Measurements from ENCODE around the gene RSPH9. TPM values are rescaled to one million over a fixed set of nuclear protein-coding genes. Genes with fewer than 3 reads are reported as not detected.

Gene RSPH9
- total RNA-seq, 1 donor = 0.42 TPM

DNA sequence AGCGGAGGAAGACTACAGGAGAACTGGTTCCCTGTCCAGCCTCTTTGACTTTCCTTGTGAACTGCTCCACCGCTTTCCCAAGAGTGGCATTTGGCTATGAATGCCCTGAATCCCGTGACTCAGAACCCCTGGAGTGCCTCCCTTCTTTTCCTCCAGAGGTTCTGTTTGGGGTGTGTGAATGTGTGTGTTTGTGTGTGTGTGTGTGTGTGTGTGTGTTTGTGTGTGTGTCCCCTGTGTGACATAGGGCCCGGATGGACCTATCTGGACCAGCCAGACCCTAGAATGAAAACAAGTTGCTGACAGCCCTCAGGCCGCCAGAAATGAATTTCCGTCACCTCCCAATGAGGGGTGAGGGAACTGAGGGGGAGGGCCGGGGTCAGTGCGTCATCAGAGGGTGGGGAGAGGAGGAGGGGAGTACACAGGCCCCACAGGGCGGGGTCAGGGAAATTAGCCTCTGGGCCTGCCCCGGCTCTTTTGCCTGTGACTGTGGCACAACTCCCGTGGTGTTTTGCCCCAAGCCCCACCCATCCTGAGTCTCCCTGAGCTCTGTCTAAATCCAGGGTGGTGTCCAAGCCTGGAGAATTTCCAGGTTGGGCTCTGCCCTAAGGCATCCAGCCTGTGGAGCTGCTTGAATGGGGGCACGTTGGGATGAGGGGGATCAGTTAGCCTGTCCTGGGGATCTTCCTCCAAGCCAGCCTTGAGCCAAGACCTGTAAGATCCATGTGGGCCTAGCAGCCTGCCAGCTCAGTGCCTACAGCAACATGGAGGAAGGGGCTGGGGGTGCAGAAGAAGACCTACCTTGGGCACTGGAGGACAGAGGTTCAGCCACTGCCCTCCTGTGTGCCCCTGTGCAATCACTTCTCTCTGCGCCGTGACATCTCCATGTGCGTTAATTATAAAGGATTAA is 58.0 kb downstream of the RSPH9 start:
- Histone ChIP-seq H3K27me3 (ENCODE audit: insufficient read depth, low read length) (peaks cover 6% of the 10 kb centered on the region), H3K9me3 (ENCODE audit: low read depth, low read length) (no peaks in the 10 kb centered on the region), H3K4me3 (ENCODE audit: low read length) (no peak overlapping the region), H3K4me1 (ENCODE audit: insufficient read depth, low read length) (peaks cover 37% of the 10 kb centered on the region)

- Histone ChIP-seq H3K9me3 (ENCODE audit: low read depth, low read length) (no peaks in the 10 kb centered on the region), H3K4me3 (ENCODE audit: low read length) (no peak overlapping the region), H3K4me1 (ENCODE audit: insufficient read depth, low read length) (peaks cover 41% of the 10 kb centered on the region), H3K27me3 (ENCODE audit: insufficient read depth, low read length) (peaks cover 6% of the 10 kb centered on the region)
Observed at GRCh38 chr6:43703512-43704429, 58.9 kb downstream of the RSPH9 start.

- H3K27me3 ChIP-seq (ENCODE audit: insufficient read depth, low read length) = peaks cover 4% of the 10 kb centered on the region
- peaks cover 53% of the 10 kb centered on the region for H3K4me1 ChIP-seq (ENCODE audit: insufficient read depth, low read length)
- no peaks in the 10 kb centered on the region for H3K9me3 ChIP-seq (ENCODE audit: low read depth, low read length)
- H3K4me3 ChIP-seq (ENCODE audit: low read length) = no peak overlapping the region
Observed at GRCh38 chr6:43705996-43706395, 61.2 kb downstream of the RSPH9 start.

- peaks cover 53% of the 10 kb centered on the region for H3K4me1 ChIP-seq (ENCODE audit: insufficient read depth, low read length)
- no peaks in the 10 kb centered on the region for H3K9me3 ChIP-seq (ENCODE audit: low read depth, low read length)
- peaks cover 4% of the 10 kb centered on the region for H3K27me3 ChIP-seq (ENCODE audit: insufficient read depth, low read length)
- no peak overlapping the region for H3K4me3 ChIP-seq (ENCODE audit: low read length)
Observed at GRCh38 chr6:43706788-43707187, 62.0 kb downstream of the RSPH9 start.

DNA sequence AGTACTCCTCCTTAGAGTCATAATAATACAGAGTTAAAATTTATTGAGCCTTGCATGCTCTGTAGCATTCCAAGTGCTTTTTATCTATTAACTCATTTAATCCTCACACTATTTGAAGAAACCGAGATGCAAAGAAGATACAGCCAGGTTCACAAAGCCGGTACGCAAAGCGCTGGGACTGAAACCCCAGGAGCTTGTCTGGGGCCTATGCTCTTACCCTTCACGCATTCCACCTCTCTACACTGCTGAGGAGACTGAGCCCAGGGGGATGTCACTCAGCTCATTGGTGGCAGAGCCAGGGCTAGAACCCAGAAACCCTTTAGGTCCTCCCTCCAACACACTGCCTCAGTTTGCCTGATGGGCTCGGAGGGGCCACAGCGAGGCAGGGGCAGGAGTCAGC is 62.4 kb downstream of the RSPH9 start:
- H3K27me3 ChIP-seq (ENCODE audit: insufficient read depth, low read length) = no peaks in the 10 kb centered on the region
- no peaks in the 10 kb centered on the region for H3K9me3 ChIP-seq (ENCODE audit: low read depth, low read length)
- no peak overlapping the region for H3K4me3 ChIP-seq (ENCODE audit: low read length)
- H3K4me1 ChIP-seq (ENCODE audit: insufficient read depth, low read length) = peaks cover 53% of the 10 kb centered on the region

DNA sequence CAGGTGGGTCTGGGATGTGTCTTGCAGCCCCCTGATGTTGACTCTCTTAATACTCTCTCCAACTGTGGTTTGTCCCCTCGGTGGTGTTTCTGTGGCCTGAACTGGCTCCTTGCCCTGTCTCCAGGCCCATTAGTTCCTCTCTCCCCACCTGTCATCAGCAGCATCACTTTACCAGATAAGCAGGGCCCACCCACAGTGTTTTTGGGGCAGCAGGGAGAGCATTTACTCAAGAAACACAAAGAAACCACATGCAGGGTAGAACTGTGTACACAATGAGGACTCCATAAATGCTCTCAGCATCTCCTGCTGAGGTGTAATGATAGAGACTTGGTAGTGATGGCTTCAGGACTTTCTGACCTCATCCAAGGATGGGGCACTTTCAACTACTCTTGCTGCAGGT is 62.9 kb downstream of the RSPH9 start:
- no peaks in the 10 kb centered on the region for H3K27me3 ChIP-seq (ENCODE audit: insufficient read depth, low read length)
- H3K4me1 ChIP-seq (ENCODE audit: insufficient read depth, low read length) = peaks cover 53% of the 10 kb centered on the region
- H3K9me3 ChIP-seq (ENCODE audit: low read depth, low read length) = no peaks in the 10 kb centered on the region
- no peak overlapping the region for H3K4me3 ChIP-seq (ENCODE audit: low read length)

GRCh38 chr6:43708860-43709653 is 64.2 kb downstream of the RSPH9 start:
- Histone ChIP-seq H3K9me3 (ENCODE audit: low read depth, low read length) (no peaks in the 10 kb centered on the region), H3K27me3 (ENCODE audit: insufficient read depth, low read length) (no peaks in the 10 kb centered on the region), H3K4me1 (ENCODE audit: insufficient read depth, low read length) (peaks cover 45% of the 10 kb centered on the region), H3K4me3 (ENCODE audit: low read length) (no peak overlapping the region)

DNA sequence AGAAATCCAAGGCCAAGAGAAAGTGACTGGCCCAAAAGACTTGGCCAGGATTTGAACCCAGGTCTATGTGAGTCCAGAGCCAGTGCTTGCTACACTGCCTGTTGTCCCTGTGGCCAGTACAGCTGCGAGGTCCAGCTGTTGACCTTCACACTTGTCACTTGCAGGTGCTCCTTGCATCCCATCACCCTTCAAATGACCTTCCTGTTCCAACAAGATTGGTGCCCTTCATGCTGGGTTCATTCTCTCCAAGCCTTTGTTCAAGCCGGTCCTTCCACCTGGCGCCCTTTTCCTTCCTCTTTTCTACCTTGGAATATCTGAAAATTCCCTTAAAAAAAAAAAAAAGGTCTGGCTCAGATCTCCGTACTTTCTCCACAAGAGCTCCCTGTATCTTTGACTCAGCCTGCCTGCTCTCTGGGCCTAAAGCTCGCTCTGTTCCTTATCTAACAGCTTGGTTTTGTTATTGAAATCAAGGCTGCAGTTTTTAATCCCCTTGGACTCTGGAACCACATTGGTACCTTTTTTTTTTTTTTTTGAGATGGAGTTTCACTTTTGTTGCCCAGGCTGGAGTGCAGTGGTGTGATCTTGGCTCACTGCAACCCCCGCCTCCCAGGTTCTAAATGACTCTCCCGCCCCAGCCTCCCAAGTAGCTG is 64.9 kb downstream of the RSPH9 start:
- H3K4me3 ChIP-seq (ENCODE audit: low read length) = no peak overlapping the region
- peaks cover 48% of the 10 kb centered on the region for H3K4me1 ChIP-seq (ENCODE audit: insufficient read depth, low read length)

GRCh38 chr6:43710576-43710975 is 65.7 kb downstream of the RSPH9 start:
- H3K27me3 ChIP-seq (ENCODE audit: insufficient read depth, low read length) = no peaks in the 10 kb centered on the region
- peaks cover 43% of the 10 kb centered on the region for H3K4me1 ChIP-seq (ENCODE audit: insufficient read depth, low read length)
- H3K9me3 ChIP-seq (ENCODE audit: low read depth, low read length) = no peaks in the 10 kb centered on the region
- H3K4me3 ChIP-seq (ENCODE audit: low read length) = no peak overlapping the region

More for the DNA sequence above, 64.9 kb downstream of the RSPH9 start:
- Histone ChIP-seq H3K9me3 (ENCODE audit: low read depth, low read length) (no peaks in the 10 kb centered on the region), H3K27me3 (ENCODE audit: insufficient read depth, low read length) (no peaks in the 10 kb centered on the region)

DNA sequence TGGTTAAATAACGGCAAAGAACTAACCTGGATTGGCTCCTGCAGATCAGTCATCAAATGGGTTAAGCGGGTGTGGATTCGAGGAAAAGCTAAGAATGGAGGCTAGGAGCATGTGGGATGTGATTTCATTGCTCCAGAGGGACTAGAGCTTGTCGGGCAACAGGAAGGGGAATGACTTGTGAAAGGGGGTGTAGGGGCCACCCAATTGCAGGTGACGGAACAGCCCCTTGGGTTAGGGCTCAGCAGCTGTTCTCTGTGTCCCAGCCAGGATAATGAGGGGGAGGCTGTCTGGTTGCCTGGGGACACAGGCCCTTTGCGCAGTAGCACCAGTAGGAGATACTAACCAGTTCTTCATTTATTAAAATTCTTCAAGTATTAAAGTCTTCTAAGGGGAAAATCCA is 67.7 kb downstream of the RSPH9 start:
- Histone ChIP-seq H3K9me3 (ENCODE audit: low read depth, low read length) (no peaks in the 10 kb centered on the region), H3K4me3 (ENCODE audit: low read length) (no peak overlapping the region), H3K4me1 (ENCODE audit: insufficient read depth, low read length) (peaks cover 31% of the 10 kb centered on the region), H3K27me3 (ENCODE audit: insufficient read depth, low read length) (no peaks in the 10 kb centered on the region)

- H3K4me3 ChIP-seq (ENCODE audit: low read length) = no peak overlapping the region
- peaks cover 27% of the 10 kb centered on the region for H3K4me1 ChIP-seq (ENCODE audit: insufficient read depth, low read length)
- H3K27me3 ChIP-seq (ENCODE audit: insufficient read depth, low read length) = no peaks in the 10 kb centered on the region
- no peaks in the 10 kb centered on the region for H3K9me3 ChIP-seq (ENCODE audit: low read depth, low read length)
Observed at GRCh38 chr6:43713643-43714310, 68.9 kb downstream of the RSPH9 start.

GRCh38 chr6:43714311-43715055 is 69.6 kb downstream of the RSPH9 start:
- Histone ChIP-seq H3K9me3 (ENCODE audit: low read depth, low read length) (no peaks in the 10 kb centered on the region), H3K4me1 (ENCODE audit: insufficient read depth, low read length) (peaks cover 21% of the 10 kb centered on the region), H3K4me3 (ENCODE audit: low read length) (no peak overlapping the region), H3K27me3 (ENCODE audit: insufficient read depth, low read length) (no peaks in the 10 kb centered on the region)

GRCh38 chr6:43715056-43715788 is 70.4 kb downstream of the RSPH9 start:
- no peak overlapping the region for H3K4me3 ChIP-seq (ENCODE audit: low read length)

More at GRCh38 chr6:43715056-43715788, 70.4 kb downstream of the RSPH9 start:
- Histone ChIP-seq H3K9me3 (ENCODE audit: low read depth, low read length) (no peaks in the 10 kb centered on the region), H3K4me1 (ENCODE audit: insufficient read depth, low read length) (peaks cover 15% of the 10 kb centered on the region), H3K27me3 (ENCODE audit: insufficient read depth, low read length) (no peaks in the 10 kb centered on the region)

Data from mononuclear cell (primary cell).